ENCODE results near the gene LIME1. TPM values are rescaled to one million over a fixed set of nuclear protein-coding genes. Genes with fewer than 3 reads are reported as not detected.

The LIME1 gene
- total and polyA plus RNA-seq, 7 donors, result 1.7 to 5.1 (median 3.1) TPM

- Histone ChIP-seq H3K4me3 (no peak overlapping the region), H3K27me3 (ENCODE audit: insufficient read depth in 3 of 3, low read length in 2 of 3) (no peaks in the 10 kb centered on the region), H3K36me3 (ENCODE audit: insufficient read depth in 1 of 2, low read depth in 1 of 2) (peaks cover 3 to 39% of the 10 kb centered on the region in 2 donors), H3K4me1 (peaks cover 19% of the 10 kb centered on the region), H3K9me3 (no peaks in the 10 kb centered on the region), H3K27ac (no peak overlapping the region)
- intact Hi-C loops (cut with DNase I), result loop anchor here in 1 of 2 donors (5.0 kb wide), 2 partner anchors 34 to 41 kb away; partner anchors contain the start of genes LIME1 and SLC2A4RG
- DNase-seq, result peak in 1 of 2 donors; percentile 55
- WGBS, 3 donors, result 81 to 88% (median 86%) methylated on average over 15 of the region's 15 CpGs
- TF ChIP-seq, protein P1, sequence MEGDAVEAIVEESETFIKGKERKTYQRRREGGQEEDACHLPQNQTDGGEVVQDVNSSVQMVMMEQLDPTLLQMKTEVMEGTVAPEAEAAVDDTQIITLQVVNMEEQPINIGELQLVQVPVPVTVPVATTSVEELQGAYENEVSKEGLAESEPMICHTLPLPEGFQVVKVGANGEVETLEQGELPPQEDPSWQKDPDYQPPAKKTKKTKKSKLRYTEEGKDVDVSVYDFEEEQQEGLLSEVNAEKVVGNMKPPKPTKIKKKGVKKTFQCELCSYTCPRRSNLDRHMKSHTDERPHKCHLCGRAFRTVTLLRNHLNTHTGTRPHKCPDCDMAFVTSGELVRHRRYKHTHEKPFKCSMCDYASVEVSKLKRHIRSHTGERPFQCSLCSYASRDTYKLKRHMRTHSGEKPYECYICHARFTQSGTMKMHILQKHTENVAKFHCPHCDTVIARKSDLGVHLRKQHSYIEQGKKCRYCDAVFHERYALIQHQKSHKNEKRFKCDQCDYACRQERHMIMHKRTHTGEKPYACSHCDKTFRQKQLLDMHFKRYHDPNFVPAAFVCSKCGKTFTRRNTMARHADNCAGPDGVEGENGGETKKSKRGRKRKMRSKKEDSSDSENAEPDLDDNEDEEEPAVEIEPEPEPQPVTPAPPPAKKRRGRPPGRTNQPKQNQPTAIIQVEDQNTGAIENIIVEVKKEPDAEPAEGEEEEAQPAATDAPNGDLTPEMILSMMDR (IDR thresholded peaks at IDR 0.05), result no peak
- ATAC-seq, result no peak
Measured at GRCh38 chr20:63703471-63703975, 32.9 kb upstream of the LIME1 start.

DNA sequence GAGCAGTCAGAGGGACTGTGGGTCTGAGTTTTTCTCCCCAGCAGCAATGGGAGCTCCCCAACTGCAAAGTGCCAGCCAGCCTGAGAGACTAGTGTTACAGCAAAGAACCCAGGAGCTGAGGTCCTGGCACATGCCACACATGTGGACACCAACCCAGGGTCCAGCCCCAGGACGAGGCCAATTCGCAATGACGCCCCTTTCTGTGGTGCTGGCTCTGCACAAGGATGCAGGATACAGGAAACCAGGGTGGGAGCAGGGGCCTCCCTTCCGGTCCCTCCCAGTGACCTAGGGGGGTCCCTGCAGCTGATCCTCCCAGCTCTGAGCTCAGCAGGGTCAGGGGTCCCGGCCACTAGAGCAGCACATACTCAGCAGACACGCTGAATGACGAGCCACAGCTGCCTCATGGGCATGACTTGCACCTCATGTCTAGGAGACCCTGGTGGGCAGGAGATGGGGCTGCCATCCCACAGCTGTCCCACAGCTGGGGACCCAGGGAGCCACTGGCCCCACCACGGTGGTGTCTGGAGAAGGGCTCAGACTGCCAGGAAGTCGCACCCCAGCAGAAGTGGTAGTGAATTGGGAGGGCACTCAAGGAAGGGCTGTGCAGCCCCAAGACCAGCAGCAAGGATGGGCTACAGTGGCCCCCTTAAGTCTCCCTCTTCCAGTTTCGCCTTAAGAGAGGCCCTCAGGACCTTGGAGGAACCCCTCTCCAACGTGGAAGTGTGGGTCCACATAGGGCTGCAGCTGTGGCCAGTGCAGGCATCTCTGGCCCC is 32.3 kb upstream of the LIME1 start:
- Histone ChIP-seq H3K27ac (no peak overlapping the region), H3K4me1 (peaks cover 19% of the 10 kb centered on the region), H3K27me3 (ENCODE audit: insufficient read depth in 3 of 3, low read length in 2 of 3) (no peaks in the 10 kb centered on the region), H3K9me3 (no peaks in the 10 kb centered on the region), H3K36me3 (ENCODE audit: insufficient read depth in 1 of 2, low read depth in 1 of 2) (peaks cover 3 to 41% of the 10 kb centered on the region in 2 donors), H3K4me3 (no peak overlapping the region)
- ATAC-seq (no peak), DNase-seq (peak in 1 of 2 donors; percentile 42)
- TF ChIP-seq, protein P1 (IDR thresholded peaks at IDR 0.05), result no peak
- WGBS, 3 donors, result 76 to 82% (median 78%) methylated on average over 10 to 11 of the region's 11 CpGs
- intact Hi-C loops (cut with DNase I), result loop anchor here in 1 of 2 donors (5.0 kb wide), 2 partner anchors 33 to 42 kb away; partner anchors contain the start of genes LIME1 and SLC2A4RG

DNA sequence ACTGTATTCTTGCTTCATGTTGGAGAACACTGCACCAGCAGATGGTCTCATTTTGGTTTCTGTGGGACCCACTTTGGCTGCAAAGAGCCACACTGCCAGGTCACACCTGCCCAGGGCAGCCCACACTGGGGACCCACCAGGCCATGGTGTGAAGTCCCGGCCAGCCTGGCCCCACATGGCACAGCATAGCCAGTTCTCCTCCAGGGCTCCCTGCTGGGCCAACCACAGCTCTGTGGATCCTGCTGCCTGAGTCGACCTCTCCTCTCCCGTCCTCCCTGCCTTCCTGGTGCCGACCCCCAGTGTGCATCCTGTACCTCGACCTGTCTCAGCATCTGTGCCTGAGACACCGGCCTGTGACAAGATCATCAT is 31.7 kb upstream of the LIME1 start:
- DNase-seq (peak in 1 of 2 donors; percentile 49), ATAC-seq (no peak)
- H3K4me3 ChIP-seq, result no peak overlapping the region
- H3K36me3 ChIP-seq (ENCODE audit: insufficient read depth in 1 of 2, low read depth in 1 of 2), result peaks cover 3 to 46% of the 10 kb centered on the region in 2 donors
- intact Hi-C loops (cut with DNase I), result loop anchor here in 1 of 2 donors (5.0 kb wide), 2 partner anchors 33 to 42 kb away; partner anchors contain the start of genes LIME1 and SLC2A4RG
- H3K9me3 ChIP-seq, result no peaks in the 10 kb centered on the region
- TF ChIP-seq, protein P1 (IDR thresholded peaks at IDR 0.05), result no peak
- no peaks in the 10 kb centered on the region for H3K27me3 ChIP-seq (ENCODE audit: insufficient read depth in 3 of 3, low read length in 2 of 3)
- WGBS, 3 donors, result 75 to 84% (median 78%) methylated on average over 6 of the region's 6 CpGs
- H3K27ac ChIP-seq, result no peak overlapping the region
- peaks cover 18% of the 10 kb centered on the region for H3K4me1 ChIP-seq

GRCh38 chr20:63705232-63706026 is 31.0 kb upstream of the LIME1 start:
- ATAC-seq (no peak), DNase-seq (peak in 1 of 2 donors; percentile 34)
- TF ChIP-seq, protein P1 (IDR thresholded peaks at IDR 0.05), result no peak
- Histone ChIP-seq H3K4me1 (peaks cover 16% of the 10 kb centered on the region), H3K27ac (no peak overlapping the region), H3K9me3 (no peaks in the 10 kb centered on the region), H3K4me3 (no peak overlapping the region), H3K27me3 (ENCODE audit: insufficient read depth in 3 of 3, low read length in 2 of 3) (no peaks in the 10 kb centered on the region), H3K36me3 (ENCODE audit: insufficient read depth in 1 of 2, low read depth in 1 of 2) (peaks cover 0 to 47% of the 10 kb centered on the region in 2 donors)
- intact Hi-C loops (cut with DNase I), result no loop called here
- WGBS, 3 donors, result 86 to 93% (median 89%) methylated on average over 8 of the region's 8 CpGs
